Esophagus (tissue), 2 donors: ENCODE measurements around the gene SLC39A8. TPM values are rescaled to one million over a fixed set of nuclear protein-coding genes. Genes with fewer than 3 reads are reported as not detected.
"Not testable (repeated sequence)": the region's sequence is repeated elsewhere in the genome, so short reads cannot be mapped to it uniquely, and the experiment has no call there.

ENCODE experiments used
- H3K27ac ChIP-seq, 2 donors: one replicate each; pipeline ENCODE4 v1.5.1; 2013; ENCODE audit warnings: low read depth in 2 of 2, mild to moderate bottlenecking in 2 of 2, inconsistent platforms in 1 of 2, low read length in 1 of 2, moderate library complexity in 1 of 2
- H3K27me3 ChIP-seq, 2 donors: one replicate each; pipeline ENCODE4 v1.6.1; 2013; ENCODE audit warnings: low read length in 2 of 2, control low read depth in 1 of 2, mild to moderate bottlenecking in 1 of 2; ENCODE audit not compliant: insufficient read depth in 2 of 2, control insufficient read depth in 1 of 2
- H3K36me3 ChIP-seq, 2 donors: one replicate each; pipeline ENCODE4 v1.6.1; 2013; ENCODE audit warnings: low read length in 1 of 2; ENCODE audit not compliant: control insufficient read depth in 2 of 2, insufficient read depth in 2 of 2
- H3K4me1 ChIP-seq, 2 donors: one replicate each; pipeline ENCODE4 v1.6.1; 2013; ENCODE audit warnings: low read length in 1 of 2; ENCODE audit not compliant: control insufficient read depth in 2 of 2, insufficient read depth in 2 of 2
- H3K4me3 ChIP-seq, 2 donors: one replicate each; pipeline ENCODE4 v1.5.1; 2013; ENCODE audit warnings: low read length in 2 of 2, mild to moderate bottlenecking in 2 of 2, low read depth in 1 of 2, moderate library complexity in 1 of 2
- H3K9me3 ChIP-seq, 2 donors: one replicate each; pipeline ENCODE4 v1.6.1; 2013; ENCODE audit warnings: mild to moderate bottlenecking in 2 of 2, low read depth in 1 of 2, low read length in 1 of 2, moderate library complexity in 1 of 2; ENCODE audit not compliant: control insufficient read depth in 2 of 2, insufficient read depth in 1 of 2
- WGBS, 2 donors: extraction: QIAGEN DNeasy Blood & Tissue Kit; methylation state at CpG; one replicate each; pipeline ENCODE4 v1.1.7; 2013; 5-methylcytosine and 5-hydroxymethylcytosine counted together
- polyA plus RNA-seq, 2 donors: library from polyadenylated mRNA; stranded (reverse); fragments of 200-250 nt; gene quantifications; one replicate each; pipeline ENCODE4 v1.2.3, GENCODE V29; 2013
- donor health status: healthy with polysubstance abuse.
- donor health status: Bipolar disorder and iron deficiency.

SLC39A8 gene
- polyA plus RNA-seq, 2 donors, result 0.98 to 1.4 TPM

GRCh38 chr4:102357637-102358036 lies 12.4 kb upstream of the SLC39A8 start:
- not testable (repeated sequence) for H3K4me3 ChIP-seq, H3K9me3 ChIP-seq, H3K27me3 ChIP-seq, H3K27ac ChIP-seq, H3K36me3 ChIP-seq, H3K4me1 ChIP-seq

GRCh38 chr4:102356562-102357202 lies 11.4 kb upstream of the SLC39A8 start:
- WGBS, 2 donors, result 87 to 97% methylated on average over 3 of the region's 3 CpGs
- H3K27ac ChIP-seq, result no peak overlapping the region
- H3K36me3 ChIP-seq, result no peaks in the 10 kb centered on the region
- H3K27me3 ChIP-seq, result no peaks in the 10 kb centered on the region
- no peaks in the 10 kb centered on the region for H3K4me1 ChIP-seq
- no peak overlapping the region for H3K4me3 ChIP-seq
- no peaks in the 10 kb centered on the region for H3K9me3 ChIP-seq

- H3K9me3 ChIP-seq, result no peaks in the 10 kb centered on the region
- H3K27me3 ChIP-seq, result no peaks in the 10 kb centered on the region
- H3K4me3 ChIP-seq, result no peak overlapping the region
- no peaks in the 10 kb centered on the region for H3K4me1 ChIP-seq
- H3K27ac ChIP-seq, result no peak overlapping the region
- 81 to 82% methylated on average over 2 of the region's 2 CpGs for WGBS, 2 donors
- no peaks in the 10 kb centered on the region for H3K36me3 ChIP-seq
Observed at GRCh38 chr4:102355748-102356147, 10.5 kb upstream of the SLC39A8 start.

- H3K36me3 ChIP-seq, result no peaks in the 10 kb centered on the region
- no peaks in the 10 kb centered on the region for H3K9me3 ChIP-seq
- no peak overlapping the region for H3K4me3 ChIP-seq
- H3K4me1 ChIP-seq, result no peaks in the 10 kb centered on the region
- no peak overlapping the region for H3K27ac ChIP-seq
- no peaks in the 10 kb centered on the region for H3K27me3 ChIP-seq
- WGBS, 2 donors, result 55 to 63% methylated on average over 2 of the region's 2 CpGs
Observed at GRCh38 chr4:102354671-102355454, 9.6 kb upstream of the SLC39A8 start.

- WGBS, 2 donors, result 74 to 81% methylated on average over 6 of the region's 6 CpGs
- H3K4me3 ChIP-seq, result no peak overlapping the region
- no peak overlapping the region for H3K27ac ChIP-seq
- H3K27me3 ChIP-seq, result no peaks in the 10 kb centered on the region
- H3K9me3 ChIP-seq, result no peaks in the 10 kb centered on the region
- no peaks in the 10 kb centered on the region for H3K4me1 ChIP-seq
- H3K36me3 ChIP-seq, result no peaks in the 10 kb centered on the region
Observed at GRCh38 chr4:102352781-102353180, 7.5 kb upstream of the SLC39A8 start.

- Histone ChIP-seq H3K27me3 (no peaks in the 10 kb centered on the region), H3K4me1 (no peaks in the 10 kb centered on the region), H3K27ac (no peak overlapping the region), H3K9me3 (no peaks in the 10 kb centered on the region), H3K4me3 (no peak overlapping the region), H3K36me3 (no peaks in the 10 kb centered on the region)
- WGBS, 2 donors, result 83 to 88% methylated on average over 2 of the region's 2 CpGs
Observed at GRCh38 chr4:102350634-102351033, 5.4 kb upstream of the SLC39A8 start.

GRCh38 chr4:102348701-102349100 lies 3.4 kb upstream of the SLC39A8 start:
- Histone ChIP-seq H3K4me3 (no peak overlapping the region), H3K27ac (no peak overlapping the region), H3K4me1 (no peaks in the 10 kb centered on the region), H3K36me3 (no peaks in the 10 kb centered on the region), H3K9me3 (no peaks in the 10 kb centered on the region), H3K27me3 (no peaks in the 10 kb centered on the region)
- 70 to 78% methylated on average over 2 of the region's 2 CpGs for WGBS, 2 donors

- Histone ChIP-seq H3K4me1 (no peaks in the 10 kb centered on the region), H3K27me3 (no peaks in the 10 kb centered on the region), H3K36me3 (no peaks in the 10 kb centered on the region), H3K27ac (no peak overlapping the region), H3K9me3 (no peaks in the 10 kb centered on the region), H3K4me3 (peak overlapping the region; percentile 22 to 55)
- 21 to 23% methylated on average over 5 of the region's 5 CpGs for WGBS, 2 donors
Observed at GRCh38 chr4:102345795-102346100, 466 bp upstream of the SLC39A8 start.

GRCh38 chr4:102344520-102344953 lies 745 bp downstream of the SLC39A8 start:
- Histone ChIP-seq H3K4me3 (peak overlapping the region; percentile 55 to 70), H3K27ac (peak overlapping the region; percentile 44 to 69), H3K9me3 (no peaks in the 10 kb centered on the region), H3K27me3 (no peaks in the 10 kb centered on the region), H3K4me1 (no peaks in the 10 kb centered on the region), H3K36me3 (no peaks in the 10 kb centered on the region)
- WGBS, 2 donors, result 0% methylated on average over 44 to 48 of the region's 48 CpGs

- Histone ChIP-seq H3K4me1 (no peaks in the 10 kb centered on the region), H3K27me3 (no peaks in the 10 kb centered on the region), H3K27ac (peak overlapping the region in 1 of 2 donors; percentile 69), H3K4me3 (peak overlapping the region; percentile 55 to 70), H3K9me3 (no peaks in the 10 kb centered on the region), H3K36me3 (no peaks in the 10 kb centered on the region)
- 5 to 6% methylated on average over 21 of the region's 21 CpGs for WGBS, 2 donors
Observed at GRCh38 chr4:102343964-102344519, 1.2 kb downstream of the SLC39A8 start.
